GM06990 (cell line): ENCODE measurements around the gene FCHSD2.
"Not testable (repeated sequence)": the region's sequence is repeated elsewhere in the genome, so short reads cannot be mapped to it uniquely, and the experiment has no call there.

Experiments
- DNase-seq: peaks from one replicate; pipeline ENCODE4 v3.0.0-alpha.2; 2011; ENCODE audit not compliant: insufficient read length; ENCODE audit errors: extremely low read depth
- H3K27me3 ChIP-seq: replicated peaks from 2 replicates; pipeline ENCODE4 v1.6.0; 2011; ENCODE audit warnings: low read length; ENCODE audit not compliant: control insufficient read depth, insufficient read depth
- H3K36me3 ChIP-seq: 2 replicates; pipeline ENCODE4 v1.5.1; 2011; ENCODE audit warnings: low read length; ENCODE audit not compliant: control insufficient read depth, insufficient read depth
- H3K4me3 ChIP-seq: replicated peaks from 2 replicates; pipeline ENCODE4 v1.5.1; 2011; ENCODE audit warnings: low read depth, mild to moderate bottlenecking, control low read depth, low read length
- TF ChIP-seq, protein P1 (sequence below): IDR thresholded peaks from 2 replicates; pipeline ENCODE4 v1.5.1; 2011; ENCODE audit warnings: low read length, control low read depth, mild to moderate bottlenecking, inconsistent platforms; ENCODE audit not compliant: insufficient read depth, poor library complexity, severe bottlenecking

Gene FCHSD2

DNA sequence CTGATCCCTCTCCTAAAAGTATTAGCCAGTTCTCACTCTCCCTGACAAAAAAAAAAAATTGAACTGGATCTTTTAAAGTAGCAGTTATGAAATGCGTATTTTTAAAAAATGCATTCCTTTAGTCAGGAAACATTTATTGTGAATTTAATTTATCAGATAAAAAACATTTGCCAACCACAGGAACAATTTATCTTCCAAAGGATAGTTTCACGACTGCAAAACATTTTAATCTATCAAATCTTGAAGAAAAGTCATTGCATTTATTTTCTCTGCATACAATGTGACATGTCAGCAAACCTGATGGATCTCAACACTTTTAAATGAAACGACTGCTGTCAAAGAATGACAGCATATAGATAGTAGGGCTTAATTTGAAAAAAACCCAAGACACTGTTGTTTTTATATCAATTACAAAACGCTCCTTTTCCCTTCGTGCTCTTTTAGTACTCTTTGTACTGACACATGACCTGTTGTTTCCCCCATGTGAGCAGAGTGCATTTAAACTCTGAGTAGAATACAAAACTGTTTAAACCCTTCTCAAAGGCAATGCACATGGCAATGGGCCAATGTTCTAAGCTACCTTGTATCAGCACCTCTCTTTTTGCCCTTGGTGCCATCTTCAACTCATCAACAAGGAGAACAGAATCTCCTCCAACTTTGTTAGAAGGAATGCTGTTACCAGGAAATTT, 220.9 kb downstream of the FCHSD2 start:
- H3K27me3 ChIP-seq: no peaks in the 10 kb centered on the region
- no peak overlapping the region for H3K4me3 ChIP-seq
- H3K36me3 ChIP-seq: peaks cover 10% of the 10 kb centered on the region
- no peak for DNase-seq
- TF ChIP-seq, protein P1, sequence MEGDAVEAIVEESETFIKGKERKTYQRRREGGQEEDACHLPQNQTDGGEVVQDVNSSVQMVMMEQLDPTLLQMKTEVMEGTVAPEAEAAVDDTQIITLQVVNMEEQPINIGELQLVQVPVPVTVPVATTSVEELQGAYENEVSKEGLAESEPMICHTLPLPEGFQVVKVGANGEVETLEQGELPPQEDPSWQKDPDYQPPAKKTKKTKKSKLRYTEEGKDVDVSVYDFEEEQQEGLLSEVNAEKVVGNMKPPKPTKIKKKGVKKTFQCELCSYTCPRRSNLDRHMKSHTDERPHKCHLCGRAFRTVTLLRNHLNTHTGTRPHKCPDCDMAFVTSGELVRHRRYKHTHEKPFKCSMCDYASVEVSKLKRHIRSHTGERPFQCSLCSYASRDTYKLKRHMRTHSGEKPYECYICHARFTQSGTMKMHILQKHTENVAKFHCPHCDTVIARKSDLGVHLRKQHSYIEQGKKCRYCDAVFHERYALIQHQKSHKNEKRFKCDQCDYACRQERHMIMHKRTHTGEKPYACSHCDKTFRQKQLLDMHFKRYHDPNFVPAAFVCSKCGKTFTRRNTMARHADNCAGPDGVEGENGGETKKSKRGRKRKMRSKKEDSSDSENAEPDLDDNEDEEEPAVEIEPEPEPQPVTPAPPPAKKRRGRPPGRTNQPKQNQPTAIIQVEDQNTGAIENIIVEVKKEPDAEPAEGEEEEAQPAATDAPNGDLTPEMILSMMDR: no peak

DNA sequence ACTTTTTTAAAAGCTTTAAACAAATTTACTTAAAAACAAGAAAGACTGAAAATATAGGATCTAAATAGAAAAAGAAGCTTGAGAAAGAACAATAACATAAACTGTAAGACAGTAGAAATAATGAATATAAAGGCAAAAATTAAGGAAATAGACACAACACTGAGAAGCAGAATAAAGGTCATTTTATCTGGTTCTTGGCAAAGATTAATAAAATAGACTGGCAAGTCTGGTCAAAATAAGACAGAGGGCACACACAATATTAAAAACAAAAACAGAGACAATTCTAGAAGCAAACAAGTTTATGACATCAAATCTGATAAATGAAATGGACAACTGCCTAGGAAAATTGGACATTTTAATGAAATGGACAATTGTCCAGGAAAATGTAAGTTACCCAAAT, 222.1 kb downstream of the FCHSD2 start:
- Histone ChIP-seq H3K27me3 (no peaks in the 10 kb centered on the region), H3K36me3 (peaks cover 5% of the 10 kb centered on the region), H3K4me3 (no peak overlapping the region)
- no peak for DNase-seq
- TF ChIP-seq, protein P1: no peak

DNA sequence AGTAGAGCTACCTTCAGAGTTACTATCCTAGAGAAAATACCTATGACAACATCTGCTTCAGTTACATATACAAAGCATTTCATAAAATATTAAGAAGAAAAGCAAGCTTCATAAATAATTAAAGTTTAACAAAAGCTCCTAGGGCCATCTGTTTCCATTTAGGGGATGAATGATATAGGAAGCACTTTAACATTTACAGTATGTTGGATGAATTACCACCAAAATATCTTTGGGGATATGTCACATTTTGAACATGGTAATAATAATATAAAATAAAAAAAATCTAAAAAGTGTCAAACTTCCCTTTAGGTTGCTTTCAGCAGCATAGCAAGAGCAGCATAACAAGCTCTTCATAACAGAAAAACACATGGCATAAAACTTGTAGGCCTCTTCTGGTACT, 223.3 kb downstream of the FCHSD2 start:
- DNase-seq: no peak
- peaks cover 5% of the 10 kb centered on the region for H3K36me3 ChIP-seq
- no peak overlapping the region for H3K4me3 ChIP-seq
- no peaks in the 10 kb centered on the region for H3K27me3 ChIP-seq
- TF ChIP-seq, protein P1: no peak

DNA sequence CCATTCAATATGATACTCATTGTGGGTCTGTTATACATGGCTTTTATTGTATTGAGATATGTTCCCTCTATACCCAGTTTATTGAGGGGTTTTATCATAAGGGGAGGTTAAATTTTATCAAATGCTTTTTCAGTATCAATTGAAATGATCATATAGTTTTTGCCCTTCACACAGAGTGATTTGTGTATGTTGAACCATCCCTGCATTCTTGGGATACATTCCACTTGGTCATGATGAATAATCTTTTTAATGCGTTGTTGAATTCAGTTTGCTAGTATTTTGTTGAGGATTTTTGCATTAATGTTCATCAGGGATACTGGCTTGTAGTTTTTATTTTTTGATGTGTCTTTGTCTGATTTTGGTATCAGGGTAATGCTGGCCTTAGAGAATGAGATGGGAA, 229.9 kb downstream of the FCHSD2 start:
- Histone ChIP-seq H3K27me3 (no peaks in the 10 kb centered on the region), H3K4me3 (no peak overlapping the region), H3K36me3 (no peaks in the 10 kb centered on the region; the same call in 1 of the 2 replicates)
- TF ChIP-seq, protein P1: no peak
- DNase-seq: no peak

DNA sequence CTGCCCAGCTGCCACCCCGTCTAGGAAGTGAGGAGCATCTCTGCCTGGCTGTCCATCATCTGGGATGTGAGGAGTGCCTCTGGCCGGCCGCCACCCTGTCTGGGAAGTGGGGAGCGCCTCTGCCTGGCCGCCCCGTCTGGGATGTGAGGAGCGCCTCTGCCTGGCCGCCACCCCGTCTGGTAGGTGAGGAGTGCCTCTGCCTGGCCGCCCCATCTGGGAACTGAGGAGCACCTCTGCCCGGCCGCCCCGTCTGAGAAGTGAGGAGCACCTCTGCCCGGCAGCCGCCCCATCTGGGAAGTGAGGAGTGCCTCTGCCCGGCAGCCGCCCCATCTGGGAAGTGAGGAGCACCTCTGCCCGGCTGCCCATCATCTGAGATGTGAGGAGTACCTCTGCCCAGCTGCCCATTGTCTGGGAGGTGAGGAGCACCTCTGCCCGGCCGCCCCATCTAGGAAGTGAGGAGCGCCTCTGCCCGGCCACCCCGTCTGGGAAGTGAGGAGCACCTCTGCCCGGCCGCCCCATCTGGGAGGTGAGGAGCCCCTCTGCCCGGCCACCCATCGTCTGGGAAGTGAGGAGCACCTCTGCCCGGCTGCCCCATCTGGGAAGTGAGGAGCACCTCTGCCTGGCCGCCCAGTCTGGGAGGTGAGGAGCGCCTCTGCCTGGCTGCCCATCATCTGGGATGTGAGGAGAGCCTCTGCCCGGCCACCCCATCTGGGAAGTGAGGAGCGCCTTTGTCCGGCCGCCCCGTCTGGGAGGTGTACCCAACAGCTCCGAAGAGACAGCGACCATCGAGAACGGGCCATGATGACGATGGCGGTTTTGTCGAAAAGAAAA, 232.3 kb downstream of the FCHSD2 start:
- H3K36me3 ChIP-seq, H3K4me3 ChIP-seq, DNase-seq, H3K27me3 ChIP-seq: not testable (repeated sequence)

DNA sequence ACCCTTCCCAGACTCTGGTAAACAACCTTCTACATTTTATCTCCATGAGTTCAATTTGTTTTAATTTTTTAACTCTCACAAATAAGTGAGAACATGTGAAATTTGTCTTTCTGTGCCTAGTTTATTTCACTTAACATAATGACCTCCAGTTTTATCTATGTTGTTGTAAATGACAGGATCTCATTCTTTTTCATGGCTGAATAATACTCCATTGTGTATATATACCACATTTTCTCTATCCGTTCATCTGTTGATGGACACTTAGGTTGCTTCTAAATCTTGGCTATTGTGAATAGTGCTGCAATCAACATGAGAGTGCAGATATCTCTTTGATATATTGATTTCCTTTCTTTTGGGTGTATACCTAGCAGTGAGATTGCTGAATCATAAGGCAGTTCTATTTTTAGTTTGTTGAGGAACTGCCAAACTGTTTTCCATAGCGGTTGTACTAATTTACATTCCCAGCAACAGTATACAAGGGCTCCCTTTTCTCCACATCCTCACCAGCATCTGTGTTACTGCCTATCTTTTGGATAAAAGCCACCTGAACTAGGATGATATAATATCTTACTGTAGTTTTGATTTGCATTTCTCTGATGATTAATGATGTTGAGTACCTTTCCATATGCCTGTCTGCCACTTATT, 234.0 kb downstream of the FCHSD2 start:
- TF ChIP-seq, protein P1: no peak
- no peak for DNase-seq
- Histone ChIP-seq H3K36me3 (no peaks in the 10 kb centered on the region), H3K27me3 (no peaks in the 10 kb centered on the region), H3K4me3 (no peak overlapping the region)
